Measurements from ENCODE around the gene RHBDD1.

GRCh38 chr2:227020416-227020815 is 184.6 kb downstream of the RHBDD1 start:
- no peak for TF ChIP-seq CTCF (IDR thresholded peaks at IDR 0.05; ENCODE audit: extremely low read depth in 1 of 2, insufficient read depth in 1 of 2, low read depth in 1 of 2, low read length in 2 of 2)
- TF ChIP-seq POLR2A (IDR thresholded peaks at IDR 0.05; ENCODE audit: low read depth, low read length), result no peak
- TF ChIP-seq EZH2 (IDR thresholded peaks at IDR 0.05; ENCODE audit: borderline replicate concordance, low read depth, low read length, severe bottlenecking), result no peak
- no peak for TF ChIP-seq MAX (IDR thresholded peaks at IDR 0.05; ENCODE audit: insufficient read depth, insufficient read length)
- TF ChIP-seq POLR2AphosphoS5 (IDR thresholded peaks at IDR 0.05; ENCODE audit: insufficient read depth, low read depth, low read length), result no peak
- TF ChIP-seq MYC (IDR thresholded peaks at IDR 0.05; ENCODE audit: low read depth, low read length), result no peak
